SK-N-SH (cell line): ENCODE results near the gene TRPC4. TPM values are rescaled to one million over a fixed set of nuclear protein-coding genes. Genes with fewer than 3 reads are reported as not detected.

Experiments
- CTCF ChIA-PET: fragments of 300-600, 350-600 bp; formaldehyde crosslinking; extraction: SDS; loops from one replicate; lab custom pipeline; 2021; lab: Yijun Ruan, JAX
- POLR2A ChIA-PET: fragments of 350-600 bp; sonication (Branson Sonifier 250); formaldehyde crosslinking; extraction: SDS; loops from one replicate; lab custom pipeline; 2020; ENCODE audit warnings: antibody characterized with exemption, inconsistent platforms; lab: Yijun Ruan, JAX
- DNase-seq: peaks from one replicate; pipeline ENCODE4 v3.0.0; 2012
- H2AFZ ChIP-seq: fragments of 200-600 bp; sonication (generic); 2 replicates; pipeline ENCODE4 v1.8.1; 2016; ENCODE audit warnings: antibody characterized with exemption, mild to moderate bottlenecking, low read depth
- H3F3A ChIP-seq: fragments of 200-600 bp; sonication (generic); replicated peaks from 2 replicates; pipeline ENCODE3; 2016; ENCODE audit warnings: antibody characterized with exemption, mild to moderate bottlenecking; ENCODE audit not compliant: insufficient read depth
- H3K27ac ChIP-seq, 2 experiments: fragments of 200-500 bp in 1 of 2; fragments of 200-600 bp in 1 of 2; sonication (Bioruptor generic) in 1 of 2; sonication (generic), shearing (Covaris generic) in 1 of 2; 2 replicates each; pipeline versions ENCODE4 v1.5.1 to v1.6.1; 2014 to 2016; ENCODE audit warnings: low read depth in 2 of 2, inconsistent platforms in 1 of 2, low read length in 1 of 2, mild to moderate bottlenecking in 1 of 2, mixed read lengths in 1 of 2
- H3K27me3 ChIP-seq: fragments of 200-600 bp; sonication (generic), shearing (Covaris generic); 2 replicates; pipeline ENCODE4 v1.6.1; 2016; ENCODE audit warnings: mixed run types; ENCODE audit not compliant: insufficient read depth
- H3K36me3 ChIP-seq, 2 experiments: fragments of 200-500 bp in 1 of 2; fragments of 200-600 bp in 1 of 2; sonication (Bioruptor generic) in 1 of 2; sonication (generic) in 1 of 2; replicated peaks in 1 of 2; 2 replicates each; pipeline versions ENCODE3 to v1.5.1; 2014 to 2016; ENCODE audit warnings: low read length in 1 of 2, mild to moderate bottlenecking in 1 of 2; ENCODE audit not compliant: insufficient read depth in 2 of 2, control insufficient read depth in 1 of 2
- H3K4me1 ChIP-seq, 2 experiments: fragments of 200-500 bp in 1 of 2; fragments of 200-600 bp in 1 of 2; sonication (Bioruptor generic) in 1 of 2; sonication (generic), shearing (Covaris generic) in 1 of 2; 2 replicates each; pipeline versions ENCODE4 v1.5.1 to v1.6.1; 2014 to 2016; ENCODE audit warnings: low read depth in 1 of 2, low read length in 1 of 2, mixed run types in 1 of 2; ENCODE audit not compliant: insufficient read depth in 2 of 2, control insufficient read depth in 1 of 2
- H3K4me2 ChIP-seq: fragments of 200-600 bp; sonication (generic), shearing (Covaris generic); 2 replicates; pipeline ENCODE4 v1.6.1; 2017; ENCODE audit warnings: mixed run types
- H3K4me3 ChIP-seq, 2 experiments: fragments of 200-500 bp in 1 of 2; fragments of 200-600 bp in 1 of 2; sonication (Bioruptor generic) in 1 of 2; sonication (generic), shearing (Covaris generic) in 1 of 2; 2 replicates each; pipeline versions ENCODE4 v1.5.1 to v1.8.1; 2014 to 2016; ENCODE audit warnings: low read depth in 2 of 2, inconsistent platforms in 1 of 2, low read length in 1 of 2, mild to moderate bottlenecking in 1 of 2, mixed read lengths in 1 of 2, moderate library complexity in 1 of 2
- H3K79me2 ChIP-seq: fragments of 200-600 bp; sonication (generic); 2 replicates; pipeline ENCODE4 v1.8.1; 2017; ENCODE audit warnings: mild to moderate bottlenecking; ENCODE audit not compliant: insufficient read depth
- H3K9ac ChIP-seq: fragments of 200-600 bp; sonication (generic); 2 replicates; pipeline ENCODE4 v1.6.1; 2017; ENCODE audit warnings: mixed run types
- H3K9me2 ChIP-seq: fragments of 200-600 bp; sonication (generic); 2 replicates; pipeline ENCODE4 v1.6.1; 2017; ENCODE audit warnings: mixed run types
- H3K9me3 ChIP-seq: fragments of 200-600 bp; sonication (generic); 2 replicates; pipeline ENCODE4 v1.6.1; 2017; ENCODE audit warnings: mixed run types, mild to moderate bottlenecking, moderate library complexity
- H4K20me1 ChIP-seq: fragments of 200-600 bp; sonication (generic); 2 replicates; pipeline ENCODE4 v1.6.1; 2017; ENCODE audit warnings: mild to moderate bottlenecking, mixed run types; ENCODE audit not compliant: insufficient read depth
- CTCF ChIP-seq: fragments of 200-600 bp; sonication (generic); IDR thresholded peaks from 2 replicates; pipeline ENCODE4 v1.6.1; 2017; ENCODE audit warnings: antibody characterized with exemption, mild to moderate bottlenecking, moderate library complexity
- ELF1 ChIP-seq: IDR thresholded peaks from 2 replicates; pipeline ENCODE4 v1.4.0; 2012
- FOXJ3 ChIP-seq: sonication (generic); formaldehyde crosslinking; IDR thresholded peaks from 2 replicates; pipeline ENCODE4 v1.5.1; 2020; ENCODE audit warnings: mild to moderate bottlenecking, missing genetic modification reagents
- GABPA ChIP-seq: IDR thresholded peaks from 2 replicates; pipeline ENCODE4 v1.4.0; 2012; ENCODE audit warnings: low read depth, mild to moderate bottlenecking
- IRF3 ChIP-seq: fragments of 150-350 bp; IDR thresholded peaks from 2 replicates; pipeline ENCODE4 v1.6.1; 2016; ENCODE audit warnings: mild to moderate bottlenecking, low read depth, low read length
- JUND ChIP-seq: IDR thresholded peaks from 2 replicates; pipeline ENCODE4 v1.4.0; 2012
- MXI1 ChIP-seq: IDR thresholded peaks from 2 replicates; pipeline ENCODE4 v1.6.1; 2012; ENCODE audit warnings: mild to moderate bottlenecking, low read depth, low read length, improper control_type of control experiment
- NFIC ChIP-seq: IDR thresholded peaks from 2 replicates; pipeline ENCODE4 v1.4.0; 2012; ENCODE audit warnings: borderline replicate concordance
- NRF1 ChIP-seq: IDR thresholded peaks from 2 replicates; pipeline ENCODE4 v1.6.1; 2012; ENCODE audit warnings: low read depth, mild to moderate bottlenecking, low read length
- PBX3 ChIP-seq: IDR thresholded peaks from 2 replicates; pipeline ENCODE4; 2012
- POLR2AphosphoS5 ChIP-seq: IDR thresholded peaks from 2 replicates; pipeline ENCODE4 v1.6.1; 2012; ENCODE audit warnings: low read depth, low read length
- RFX5 ChIP-seq: IDR thresholded peaks from 2 replicates; pipeline ENCODE4 v1.6.1; 2012; ENCODE audit warnings: mild to moderate bottlenecking, improper control_type of control experiment, low read length
- TAF1 ChIP-seq: IDR thresholded peaks from 2 replicates; pipeline ENCODE4 v1.6.1; 2012; ENCODE audit warnings: low read depth, mild to moderate bottlenecking, low read length, moderate library complexity, borderline replicate concordance
- USF2 ChIP-seq: fragments of 150-350 bp; IDR thresholded peaks from 2 replicates; pipeline ENCODE4 v1.6.1; 2017; ENCODE audit warnings: antibody characterized with exemption, low read length, low read depth, borderline replicate concordance
- WGBS: methylation state at CpG from one replicate; pipeline ENCODE4 v1.1.6; 2017; ENCODE audit warnings: low lambda C conversion rate; 5-methylcytosine and 5-hydroxymethylcytosine counted together
- polyA plus RNA-seq, 3 experiments: library from polyadenylated mRNA; depleted of rRNA; stranded (reverse); fragments of >200 nt; gene quantifications; 2 replicates each; pipeline ENCODE4 v1.2.3, GENCODE V29; 2012
- TF ChIP-seq, protein P1 (sequence below): IDR thresholded peaks from 2 replicates; pipeline ENCODE4 v1.4.0; 2012; ENCODE audit warnings: low read depth, borderline replicate concordance
- TF ChIP-seq, protein P2 (sequence below): IDR thresholded peaks from 2 replicates; pipeline ENCODE4 v1.6.1; 2012; ENCODE audit warnings: mild to moderate bottlenecking, low read depth, low read length, moderate library complexity
- TF ChIP-seq, protein P3 (sequence below): IDR thresholded peaks from 2 replicates; pipeline ENCODE4 v1.4.0; 2012; ENCODE audit warnings: low read depth

The TRPC4 gene
- polyA plus RNA-seq, 1 of the 3 experiments (the other 2 are of a cell fraction): not detected

DNA sequence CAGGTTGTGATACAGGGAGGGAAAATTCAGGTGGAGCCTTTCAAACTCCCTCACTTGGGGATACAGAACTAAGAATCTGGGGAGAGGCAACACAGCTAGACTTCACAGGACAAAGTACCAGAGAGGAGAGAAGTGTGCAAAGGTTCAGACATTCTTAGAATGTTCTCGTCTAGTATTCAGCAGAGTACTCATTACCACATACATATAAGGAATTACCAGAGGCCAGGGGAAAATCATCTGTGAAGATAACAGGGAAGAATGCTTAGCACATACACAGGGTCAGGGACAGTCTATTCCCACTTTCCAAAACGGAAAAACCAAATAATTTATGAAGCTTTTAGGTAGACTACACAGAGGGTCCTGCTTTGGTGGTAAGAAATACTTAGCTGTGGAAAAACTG is 58.1 kb downstream of the TRPC4 start:
- ChIA-PET POLR2A (no interaction called here), CTCF (no interaction called here)
- Histone ChIP-seq H3K36me3 (no peaks in the 10 kb centered on the region), H3K4me1 (no peaks in the 10 kb centered on the region), H3K9me3 (no peaks in the 10 kb centered on the region), H3K4me3 (no peak overlapping the region), H2AFZ (no peak overlapping the region), H3K4me2 (no peak overlapping the region), H3F3A (no peaks in the 10 kb centered on the region), H3K9ac (no peak overlapping the region), H3K27ac (no peak overlapping the region), H4K20me1 (no peaks in the 10 kb centered on the region), H3K9me2 (no peaks in the 10 kb centered on the region), H3K27me3 (no peaks in the 10 kb centered on the region), H3K79me2 (no peaks in the 10 kb centered on the region)
- TF ChIP-seq JUND (no peak), GABPA (no peak), ELF1 (no peak), CTCF (no peak), NRF1 (no peak), MXI1 (no peak), RFX5 (no peak), PBX3 (no peak), IRF3 (no peak), TAF1 (no peak), USF2 (no peak), NFIC (no peak), POLR2AphosphoS5 (no peak), FOXJ3 (CRISPR knock-in tag) (no peak)
- TF ChIP-seq, protein P1, sequence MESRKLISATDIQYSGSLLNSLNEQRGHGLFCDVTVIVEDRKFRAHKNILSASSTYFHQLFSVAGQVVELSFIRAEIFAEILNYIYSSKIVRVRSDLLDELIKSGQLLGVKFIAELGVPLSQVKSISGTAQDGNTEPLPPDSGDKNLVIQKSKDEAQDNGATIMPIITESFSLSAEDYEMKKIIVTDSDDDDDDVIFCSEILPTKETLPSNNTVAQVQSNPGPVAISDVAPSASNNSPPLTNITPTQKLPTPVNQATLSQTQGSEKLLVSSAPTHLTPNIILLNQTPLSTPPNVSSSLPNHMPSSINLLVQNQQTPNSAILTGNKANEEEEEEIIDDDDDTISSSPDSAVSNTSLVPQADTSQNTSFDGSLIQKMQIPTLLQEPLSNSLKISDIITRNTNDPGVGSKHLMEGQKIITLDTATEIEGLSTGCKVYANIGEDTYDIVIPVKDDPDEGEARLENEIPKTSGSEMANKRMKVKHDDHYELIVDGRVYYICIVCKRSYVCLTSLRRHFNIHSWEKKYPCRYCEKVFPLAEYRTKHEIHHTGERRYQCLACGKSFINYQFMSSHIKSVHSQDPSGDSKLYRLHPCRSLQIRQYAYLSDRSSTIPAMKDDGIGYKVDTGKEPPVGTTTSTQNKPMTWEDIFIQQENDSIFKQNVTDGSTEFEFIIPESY: no peak
- TF ChIP-seq, protein P2, sequence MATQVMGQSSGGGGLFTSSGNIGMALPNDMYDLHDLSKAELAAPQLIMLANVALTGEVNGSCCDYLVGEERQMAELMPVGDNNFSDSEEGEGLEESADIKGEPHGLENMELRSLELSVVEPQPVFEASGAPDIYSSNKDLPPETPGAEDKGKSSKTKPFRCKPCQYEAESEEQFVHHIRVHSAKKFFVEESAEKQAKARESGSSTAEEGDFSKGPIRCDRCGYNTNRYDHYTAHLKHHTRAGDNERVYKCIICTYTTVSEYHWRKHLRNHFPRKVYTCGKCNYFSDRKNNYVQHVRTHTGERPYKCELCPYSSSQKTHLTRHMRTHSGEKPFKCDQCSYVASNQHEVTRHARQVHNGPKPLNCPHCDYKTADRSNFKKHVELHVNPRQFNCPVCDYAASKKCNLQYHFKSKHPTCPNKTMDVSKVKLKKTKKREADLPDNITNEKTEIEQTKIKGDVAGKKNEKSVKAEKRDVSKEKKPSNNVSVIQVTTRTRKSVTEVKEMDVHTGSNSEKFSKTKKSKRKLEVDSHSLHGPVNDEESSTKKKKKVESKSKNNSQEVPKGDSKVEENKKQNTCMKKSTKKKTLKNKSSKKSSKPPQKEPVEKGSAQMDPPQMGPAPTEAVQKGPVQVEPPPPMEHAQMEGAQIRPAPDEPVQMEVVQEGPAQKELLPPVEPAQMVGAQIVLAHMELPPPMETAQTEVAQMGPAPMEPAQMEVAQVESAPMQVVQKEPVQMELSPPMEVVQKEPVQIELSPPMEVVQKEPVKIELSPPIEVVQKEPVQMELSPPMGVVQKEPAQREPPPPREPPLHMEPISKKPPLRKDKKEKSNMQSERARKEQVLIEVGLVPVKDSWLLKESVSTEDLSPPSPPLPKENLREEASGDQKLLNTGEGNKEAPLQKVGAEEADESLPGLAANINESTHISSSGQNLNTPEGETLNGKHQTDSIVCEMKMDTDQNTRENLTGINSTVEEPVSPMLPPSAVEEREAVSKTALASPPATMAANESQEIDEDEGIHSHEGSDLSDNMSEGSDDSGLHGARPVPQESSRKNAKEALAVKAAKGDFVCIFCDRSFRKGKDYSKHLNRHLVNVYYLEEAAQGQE: no peak
- TF ChIP-seq, protein P3, sequence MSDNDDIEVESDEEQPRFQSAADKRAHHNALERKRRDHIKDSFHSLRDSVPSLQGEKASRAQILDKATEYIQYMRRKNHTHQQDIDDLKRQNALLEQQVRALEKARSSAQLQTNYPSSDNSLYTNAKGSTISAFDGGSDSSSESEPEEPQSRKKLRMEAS: no peak
- DNase-seq: no peak
- WGBS: 2% methylated on average over 2 of the region's 2 CpGs
